ENCODE results near the gene RSPH3. TPM values are rescaled to one million over a fixed set of nuclear protein-coding genes. Genes with fewer than 3 reads are reported as not detected.

The RSPH3 gene
- total and polyA plus RNA-seq, 2 donors, result 5.8 to 8.6 TPM

GRCh38 chr6:158947284-158947683 lies 52.7 kb downstream of the RSPH3 start:
- DNase-seq (ENCODE audit: extremely low spot score), result peak; percentile 6
- 89% methylated on average over 8 of the region's 8 CpGs for WGBS
- Histone ChIP-seq H3K27ac (ENCODE audit: low read depth) (no peak overlapping the region), H3K36me3 (ENCODE audit: insufficient read depth) (no peaks in the 10 kb centered on the region), H3K4me3 (ENCODE audit: low read depth, low read length) (no peak overlapping the region), H3K4me1 (ENCODE audit: insufficient read depth) (no peaks in the 10 kb centered on the region)

- Histone ChIP-seq H3K36me3 (ENCODE audit: insufficient read depth) (no peaks in the 10 kb centered on the region), H3K27ac (ENCODE audit: low read depth) (no peak overlapping the region), H3K4me1 (ENCODE audit: insufficient read depth) (no peaks in the 10 kb centered on the region), H3K4me3 (ENCODE audit: low read depth, low read length) (no peak overlapping the region)
- WGBS, result 94% methylated on average over 3 of the region's 3 CpGs
- no peak for DNase-seq (ENCODE audit: extremely low spot score)
These were observed 56.5 kb downstream of the RSPH3 start for GRCh38 chr6:158943380-158944032.

- no peaks in the 10 kb centered on the region for H3K36me3 ChIP-seq (ENCODE audit: insufficient read depth)
- no peak overlapping the region for H3K27ac ChIP-seq (ENCODE audit: low read depth)
- H3K4me3 ChIP-seq (ENCODE audit: low read depth, low read length), result no peak overlapping the region
- over 99% methylated on average over 2 of the region's 2 CpGs for WGBS
- no peak for DNase-seq (ENCODE audit: extremely low spot score)
- no peaks in the 10 kb centered on the region for H3K4me1 ChIP-seq (ENCODE audit: insufficient read depth)
These were observed 57.7 kb downstream of the RSPH3 start for GRCh38 chr6:158942349-158942748.

- WGBS, result 99% methylated on average over 2 of the region's 2 CpGs
- no peak overlapping the region for H3K4me3 ChIP-seq (ENCODE audit: low read depth, low read length)
- no peak for DNase-seq (ENCODE audit: extremely low spot score)
- H3K4me1 ChIP-seq (ENCODE audit: insufficient read depth), result no peaks in the 10 kb centered on the region
- no peaks in the 10 kb centered on the region for H3K36me3 ChIP-seq (ENCODE audit: insufficient read depth)
- H3K27ac ChIP-seq (ENCODE audit: low read depth), result no peak overlapping the region
These were observed 58.8 kb downstream of the RSPH3 start for GRCh38 chr6:158941246-158941645.

GRCh38 chr6:158939255-158940159 lies 60.5 kb downstream of the RSPH3 start:
- Histone ChIP-seq H3K27ac (ENCODE audit: low read depth) (peak overlapping the region; percentile 49), H3K4me1 (ENCODE audit: insufficient read depth) (no peaks in the 10 kb centered on the region), H3K36me3 (ENCODE audit: insufficient read depth) (no peaks in the 10 kb centered on the region), H3K4me3 (ENCODE audit: low read depth, low read length) (peak overlapping the region; percentile 7)
- DNase-seq (ENCODE audit: extremely low spot score), result no peak
- WGBS, result 45% methylated on average over 37 of the region's 37 CpGs

- Histone ChIP-seq H3K27ac (ENCODE audit: low read depth) (peak overlapping the region; percentile 49), H3K4me3 (ENCODE audit: low read depth, low read length) (peak overlapping the region; percentile 7), H3K4me1 (ENCODE audit: insufficient read depth) (no peaks in the 10 kb centered on the region), H3K36me3 (ENCODE audit: insufficient read depth) (no peaks in the 10 kb centered on the region)
- WGBS, result 45% methylated on average over 23 of the region's 23 CpGs
- peak; percentile 31 for DNase-seq (ENCODE audit: extremely low spot score)
These were observed 61.2 kb downstream of the RSPH3 start for GRCh38 chr6:158938811-158939254.

GRCh38 chr6:158938220-158938619 lies 61.8 kb downstream of the RSPH3 start:
- Histone ChIP-seq H3K36me3 (ENCODE audit: insufficient read depth) (no peaks in the 10 kb centered on the region), H3K4me3 (ENCODE audit: low read depth, low read length) (no peak overlapping the region), H3K4me1 (ENCODE audit: insufficient read depth) (no peaks in the 10 kb centered on the region), H3K27ac (ENCODE audit: low read depth) (no peak overlapping the region)
- 87% methylated on average over 11 of the region's 11 CpGs for WGBS
- DNase-seq (ENCODE audit: extremely low spot score), result no peak

GRCh38 chr6:158934157-158934556 lies 65.8 kb downstream of the RSPH3 start:
- no peaks in the 10 kb centered on the region for H3K4me1 ChIP-seq (ENCODE audit: insufficient read depth)
- DNase-seq (ENCODE audit: extremely low spot score), result no peak
- H3K36me3 ChIP-seq (ENCODE audit: insufficient read depth), result no peaks in the 10 kb centered on the region
- WGBS, result 88% methylated on average over 5 of the region's 5 CpGs
- no peak overlapping the region for H3K27ac ChIP-seq (ENCODE audit: low read depth)
- H3K4me3 ChIP-seq (ENCODE audit: low read depth, low read length), result no peak overlapping the region

GRCh38 chr6:158933079-158933595 lies 66.9 kb downstream of the RSPH3 start:
- no peak for DNase-seq (ENCODE audit: extremely low spot score)
- Histone ChIP-seq H3K4me3 (ENCODE audit: low read depth, low read length) (no peak overlapping the region), H3K4me1 (ENCODE audit: insufficient read depth) (no peaks in the 10 kb centered on the region), H3K36me3 (ENCODE audit: insufficient read depth) (no peaks in the 10 kb centered on the region), H3K27ac (ENCODE audit: low read depth) (no peak overlapping the region)
- 70% methylated on average over 4 of the region's 4 CpGs for WGBS

GRCh38 chr6:158928068-158928467 lies 71.9 kb downstream of the RSPH3 start:
- no peaks in the 10 kb centered on the region for H3K4me1 ChIP-seq (ENCODE audit: insufficient read depth)
- H3K36me3 ChIP-seq (ENCODE audit: insufficient read depth), result no peaks in the 10 kb centered on the region
- H3K4me3 ChIP-seq (ENCODE audit: low read depth, low read length), result no peak overlapping the region
- no peak overlapping the region for H3K27ac ChIP-seq (ENCODE audit: low read depth)
- WGBS, result 98% methylated on average over 2 of the region's 2 CpGs
- no peak for DNase-seq (ENCODE audit: extremely low spot score)

GRCh38 chr6:158926414-158926813 lies 73.6 kb downstream of the RSPH3 start:
- Histone ChIP-seq H3K27ac (ENCODE audit: low read depth) (no peak overlapping the region), H3K4me1 (ENCODE audit: insufficient read depth) (no peaks in the 10 kb centered on the region), H3K36me3 (ENCODE audit: insufficient read depth) (no peaks in the 10 kb centered on the region), H3K4me3 (ENCODE audit: low read depth, low read length) (no peak overlapping the region)
- DNase-seq (ENCODE audit: extremely low spot score), result no peak
- 88% methylated on average over 6 of the region's 6 CpGs for WGBS

GRCh38 chr6:158924499-158925455 lies 75.2 kb downstream of the RSPH3 start:
- no peaks in the 10 kb centered on the region for H3K36me3 ChIP-seq (ENCODE audit: insufficient read depth)
- WGBS, result 81% methylated on average over 4 of the region's 4 CpGs
- H3K4me1 ChIP-seq (ENCODE audit: insufficient read depth), result no peaks in the 10 kb centered on the region
- no peak for DNase-seq (ENCODE audit: extremely low spot score)
- no peak overlapping the region for H3K27ac ChIP-seq (ENCODE audit: low read depth)
- no peak overlapping the region for H3K4me3 ChIP-seq (ENCODE audit: low read depth, low read length)

Measured in urinary bladder (tissue), 4 donors.